ENCODE data around the gene RHBDD2. TPM values are rescaled to one million over a fixed set of nuclear protein-coding genes. Genes with fewer than 3 reads are reported as not detected.

The RHBDD2 gene
- total and polyA plus RNA-seq, 9 of the 15 experiments (the other 6 are each of a cell fraction or from before 2014, with no cell fraction given), result 3.3 to 36.7 (median 17.9) TPM

DNA sequence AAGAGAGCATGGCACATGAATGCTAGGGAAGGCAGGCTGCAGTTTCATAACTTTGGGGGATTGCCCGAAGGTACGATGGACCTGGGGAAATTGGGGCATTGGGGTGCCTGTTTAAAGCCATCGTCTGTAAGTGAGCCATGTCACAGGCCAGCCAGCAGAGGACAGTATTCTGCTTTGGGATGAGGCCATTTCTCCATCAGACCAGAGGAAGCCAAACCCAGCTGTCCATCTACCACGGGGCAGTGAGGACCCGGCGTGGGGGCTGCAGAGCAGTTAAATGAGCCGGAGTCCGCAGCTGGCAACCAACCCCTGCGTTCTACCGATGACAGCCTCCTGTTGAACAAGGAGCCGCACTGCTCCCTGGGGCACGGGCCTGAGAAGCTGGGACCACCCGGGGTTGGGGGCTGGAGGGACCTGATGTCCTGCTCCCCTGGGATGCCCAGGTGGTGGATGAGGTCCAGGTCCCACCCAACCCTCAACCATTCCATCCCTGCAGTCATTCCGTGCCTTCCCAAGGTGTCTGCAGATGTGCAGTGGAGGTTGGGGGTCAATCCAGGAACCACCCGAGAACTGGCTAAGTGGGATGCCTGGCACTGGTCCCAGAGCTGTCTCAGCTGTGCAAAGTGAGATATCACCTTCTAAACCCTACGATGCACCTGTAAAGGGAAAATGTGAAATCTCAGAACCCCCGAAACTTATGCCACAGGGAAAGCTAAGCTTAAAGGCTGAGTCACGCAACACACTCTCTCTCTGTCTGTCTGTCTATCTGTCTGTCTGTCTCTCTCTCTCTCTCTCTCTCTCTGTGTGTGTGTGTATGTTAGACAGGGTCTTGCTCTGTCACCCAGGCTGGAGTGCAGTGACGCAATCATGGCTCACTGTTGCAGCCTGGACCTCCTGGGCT, 12.1 kb upstream of the RHBDD2 start (continued):
- TF ChIP-seq, protein P1, sequence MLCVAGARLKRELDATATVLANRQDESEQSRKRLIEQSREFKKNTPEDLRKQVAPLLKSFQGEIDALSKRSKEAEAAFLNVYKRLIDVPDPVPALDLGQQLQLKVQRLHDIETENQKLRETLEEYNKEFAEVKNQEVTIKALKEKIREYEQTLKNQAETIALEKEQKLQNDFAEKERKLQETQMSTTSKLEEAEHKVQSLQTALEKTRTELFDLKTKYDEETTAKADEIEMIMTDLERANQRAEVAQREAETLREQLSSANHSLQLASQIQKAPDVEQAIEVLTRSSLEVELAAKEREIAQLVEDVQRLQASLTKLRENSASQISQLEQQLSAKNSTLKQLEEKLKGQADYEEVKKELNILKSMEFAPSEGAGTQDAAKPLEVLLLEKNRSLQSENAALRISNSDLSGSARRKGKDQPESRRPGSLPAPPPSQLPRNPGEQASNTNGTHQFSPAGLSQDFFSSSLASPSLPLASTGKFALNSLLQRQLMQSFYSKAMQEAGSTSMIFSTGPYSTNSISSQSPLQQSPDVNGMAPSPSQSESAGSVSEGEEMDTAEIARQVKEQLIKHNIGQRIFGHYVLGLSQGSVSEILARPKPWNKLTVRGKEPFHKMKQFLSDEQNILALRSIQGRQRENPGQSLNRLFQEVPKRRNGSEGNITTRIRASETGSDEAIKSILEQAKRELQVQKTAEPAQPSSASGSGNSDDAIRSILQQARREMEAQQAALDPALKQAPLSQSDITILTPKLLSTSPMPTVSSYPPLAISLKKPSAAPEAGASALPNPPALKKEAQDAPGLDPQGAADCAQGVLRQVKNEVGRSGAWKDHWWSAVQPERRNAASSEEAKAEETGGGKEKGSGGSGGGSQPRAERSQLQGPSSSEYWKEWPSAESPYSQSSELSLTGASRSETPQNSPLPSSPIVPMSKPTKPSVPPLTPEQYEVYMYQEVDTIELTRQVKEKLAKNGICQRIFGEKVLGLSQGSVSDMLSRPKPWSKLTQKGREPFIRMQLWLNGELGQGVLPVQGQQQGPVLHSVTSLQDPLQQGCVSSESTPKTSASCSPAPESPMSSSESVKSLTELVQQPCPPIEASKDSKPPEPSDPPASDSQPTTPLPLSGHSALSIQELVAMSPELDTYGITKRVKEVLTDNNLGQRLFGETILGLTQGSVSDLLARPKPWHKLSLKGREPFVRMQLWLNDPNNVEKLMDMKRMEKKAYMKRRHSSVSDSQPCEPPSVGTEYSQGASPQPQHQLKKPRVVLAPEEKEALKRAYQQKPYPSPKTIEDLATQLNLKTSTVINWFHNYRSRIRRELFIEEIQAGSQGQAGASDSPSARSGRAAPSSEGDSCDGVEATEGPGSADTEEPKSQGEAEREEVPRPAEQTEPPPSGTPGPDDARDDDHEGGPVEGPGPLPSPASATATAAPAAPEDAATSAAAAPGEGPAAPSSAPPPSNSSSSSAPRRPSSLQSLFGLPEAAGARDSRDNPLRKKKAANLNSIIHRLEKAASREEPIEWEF (CRISPR knock-in tag; IDR thresholded peaks at IDR 0.05), result no peak
- TF ChIP-seq CBX2 (IDR thresholded peaks at IDR 0.05; ENCODE audit: insufficient read depth, low read length, poor library complexity, severe bottlenecking) (no peak), NCOR1 (IDR thresholded peaks at IDR 0.05) (peak; percentile 84), NEUROD1 (IDR thresholded peaks at IDR 0.05; ENCODE audit: borderline replicate concordance, low read depth, low read length, partially characterized antibody) (peak; percentile 32), MTA2 (IDR thresholded peaks at IDR 0.05; ENCODE audit: low read depth) (peak; percentile 66), RCOR1 (IDR thresholded peaks at IDR 0.05; ENCODE audit: borderline replicate concordance in 1 of 2, low read depth in 2 of 2, low read length in 2 of 2) (peak; percentile 59 to 92; a peak in 2 of 4 replicates), COPS2 (conservative IDR thresholded peaks at IDR 0.05) (no peak), ZFP1 (CRISPR knock-in tag; IDR thresholded peaks at IDR 0.05) (no peak)
- TF ChIP-seq, protein P2, sequence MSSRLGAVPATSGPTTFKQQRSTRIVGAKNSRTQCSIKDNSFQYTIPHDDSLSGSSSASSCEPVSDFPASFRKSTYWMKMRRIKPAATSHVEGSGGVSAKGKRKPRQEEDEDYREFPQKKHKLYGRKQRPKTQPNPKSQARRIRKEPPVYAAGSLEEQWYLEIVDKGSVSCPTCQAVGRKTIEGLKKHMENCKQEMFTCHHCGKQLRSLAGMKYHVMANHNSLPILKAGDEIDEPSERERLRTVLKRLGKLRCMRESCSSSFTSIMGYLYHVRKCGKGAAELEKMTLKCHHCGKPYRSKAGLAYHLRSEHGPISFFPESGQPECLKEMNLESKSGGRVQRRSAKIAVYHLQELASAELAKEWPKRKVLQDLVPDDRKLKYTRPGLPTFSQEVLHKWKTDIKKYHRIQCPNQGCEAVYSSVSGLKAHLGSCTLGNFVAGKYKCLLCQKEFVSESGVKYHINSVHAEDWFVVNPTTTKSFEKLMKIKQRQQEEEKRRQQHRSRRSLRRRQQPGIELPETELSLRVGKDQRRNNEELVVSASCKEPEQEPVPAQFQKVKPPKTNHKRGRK (tag; IDR thresholded peaks at IDR 0.05), result no peak
- TF ChIP-seq, protein P3, sequence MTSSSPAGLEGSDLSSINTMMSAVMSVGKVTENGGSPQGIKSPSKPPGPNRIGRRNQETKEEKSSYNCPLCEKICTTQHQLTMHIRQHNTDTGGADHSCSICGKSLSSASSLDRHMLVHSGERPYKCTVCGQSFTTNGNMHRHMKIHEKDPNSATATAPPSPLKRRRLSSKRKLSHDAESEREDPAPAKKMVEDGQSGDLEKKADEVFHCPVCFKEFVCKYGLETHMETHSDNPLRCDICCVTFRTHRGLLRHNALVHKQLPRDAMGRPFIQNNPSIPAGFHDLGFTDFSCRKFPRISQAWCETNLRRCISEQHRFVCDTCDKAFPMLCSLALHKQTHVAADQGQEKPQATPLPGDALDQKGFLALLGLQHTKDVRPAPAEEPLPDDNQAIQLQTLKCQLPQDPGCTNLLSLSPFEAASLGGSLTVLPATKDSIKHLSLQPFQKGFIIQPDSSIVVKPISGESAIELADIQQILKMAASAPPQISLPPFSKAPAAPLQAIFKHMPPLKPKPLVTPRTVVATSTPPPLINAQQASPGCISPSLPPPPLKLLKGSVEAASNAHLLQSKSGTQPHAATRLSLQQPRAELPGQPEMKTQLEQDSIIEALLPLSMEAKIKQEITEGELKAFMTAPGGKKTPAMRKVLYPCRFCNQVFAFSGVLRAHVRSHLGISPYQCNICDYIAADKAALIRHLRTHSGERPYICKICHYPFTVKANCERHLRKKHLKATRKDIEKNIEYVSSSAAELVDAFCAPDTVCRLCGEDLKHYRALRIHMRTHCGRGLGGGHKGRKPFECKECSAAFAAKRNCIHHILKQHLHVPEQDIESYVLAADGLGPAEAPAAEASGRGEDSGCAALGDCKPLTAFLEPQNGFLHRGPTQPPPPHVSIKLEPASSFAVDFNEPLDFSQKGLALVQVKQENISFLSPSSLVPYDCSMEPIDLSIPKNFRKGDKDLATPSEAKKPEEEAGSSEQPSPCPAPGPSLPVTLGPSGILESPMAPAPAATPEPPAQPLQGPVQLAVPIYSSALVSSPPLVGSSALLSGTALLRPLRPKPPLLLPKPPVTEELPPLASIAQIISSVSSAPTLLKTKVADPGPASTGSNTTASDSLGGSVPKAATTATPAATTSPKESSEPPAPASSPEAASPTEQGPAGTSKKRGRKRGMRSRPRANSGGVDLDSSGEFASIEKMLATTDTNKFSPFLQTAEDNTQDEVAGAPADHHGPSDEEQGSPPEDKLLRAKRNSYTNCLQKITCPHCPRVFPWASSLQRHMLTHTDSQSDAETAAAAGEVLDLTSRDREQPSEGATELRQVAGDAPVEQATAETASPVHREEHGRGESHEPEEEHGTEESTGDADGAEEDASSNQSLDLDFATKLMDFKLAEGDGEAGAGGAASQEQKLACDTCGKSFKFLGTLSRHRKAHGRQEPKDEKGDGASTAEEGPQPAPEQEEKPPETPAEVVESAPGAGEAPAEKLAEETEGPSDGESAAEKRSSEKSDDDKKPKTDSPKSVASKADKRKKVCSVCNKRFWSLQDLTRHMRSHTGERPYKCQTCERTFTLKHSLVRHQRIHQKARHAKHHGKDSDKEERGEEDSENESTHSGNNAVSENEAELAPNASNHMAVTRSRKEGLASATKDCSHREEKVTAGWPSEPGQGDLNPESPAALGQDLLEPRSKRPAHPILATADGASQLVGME (CRISPR knock-in tag; IDR thresholded peaks at IDR 0.05), result peak; percentile 77; the same call in 1 of the 2 replicates
- TF ChIP-seq, protein P4, sequence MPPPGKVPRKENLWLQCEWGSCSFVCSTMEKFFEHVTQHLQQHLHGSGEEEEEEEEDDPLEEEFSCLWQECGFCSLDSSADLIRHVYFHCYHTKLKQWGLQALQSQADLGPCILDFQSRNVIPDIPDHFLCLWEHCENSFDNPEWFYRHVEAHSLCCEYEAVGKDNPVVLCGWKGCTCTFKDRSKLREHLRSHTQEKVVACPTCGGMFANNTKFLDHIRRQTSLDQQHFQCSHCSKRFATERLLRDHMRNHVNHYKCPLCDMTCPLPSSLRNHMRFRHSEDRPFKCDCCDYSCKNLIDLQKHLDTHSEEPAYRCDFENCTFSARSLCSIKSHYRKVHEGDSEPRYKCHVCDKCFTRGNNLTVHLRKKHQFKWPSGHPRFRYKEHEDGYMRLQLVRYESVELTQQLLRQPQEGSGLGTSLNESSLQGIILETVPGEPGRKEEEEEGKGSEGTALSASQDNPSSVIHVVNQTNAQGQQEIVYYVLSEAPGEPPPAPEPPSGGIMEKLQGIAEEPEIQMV (tag; conservative IDR thresholded peaks at IDR 0.05; ENCODE audit: low read depth), result no peak

Data from K562 (cell line).